ENCODE measurements around the gene TCF4. TPM values are rescaled to one million over a fixed set of nuclear protein-coding genes. Genes with fewer than 3 reads are reported as not detected.

The TCF4 gene
- total and polyA plus RNA-seq, 2 of the 13 experiments (the other 11 are each of a cell fraction or from before 2014, with no cell fraction given), result not detected

DNA sequence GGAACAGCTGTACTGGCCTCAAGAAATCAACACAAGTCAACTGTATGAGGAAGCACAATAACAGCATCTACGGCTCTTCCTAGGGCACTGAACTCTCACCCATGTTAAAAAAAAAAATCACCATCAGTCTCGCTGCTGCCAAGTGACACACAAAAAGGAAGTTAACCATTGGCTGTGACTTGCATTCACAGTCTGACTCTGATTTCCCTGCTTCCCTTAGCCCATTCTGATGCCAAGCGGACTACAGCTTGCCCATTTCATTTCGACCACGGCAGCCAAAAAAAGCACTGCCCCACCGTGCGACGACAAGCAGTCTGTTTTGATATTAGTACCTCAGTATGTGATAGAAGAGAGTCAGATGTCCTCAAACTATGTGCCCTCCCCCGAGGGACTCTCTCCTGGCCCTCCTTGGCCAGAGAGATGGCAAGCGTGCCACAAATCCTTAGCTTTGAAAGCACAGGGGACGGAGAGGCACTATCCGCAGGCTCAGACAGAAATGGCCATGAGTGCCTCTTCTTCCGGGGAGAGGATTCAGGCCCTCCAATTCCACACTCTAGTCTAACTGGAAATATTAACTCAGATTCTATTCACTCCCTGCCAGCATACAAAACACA lies 250.0 kb downstream of the TCF4 start:
- DNase-seq (ENCODE audit: low spot score), result no peak
- TF ChIP-seq NR1H2 (CRISPR knock-in tag; IDR thresholded peaks at IDR 0.05; ENCODE audit: borderline replicate concordance, low read depth) (no peak), ZNF124 (CRISPR knock-in tag; IDR thresholded peaks at IDR 0.05) (no peak), PHF8 (CRISPR knock-in tag; IDR thresholded peaks at IDR 0.05) (no peak), RCOR2 (CRISPR knock-in tag; IDR thresholded peaks at IDR 0.05) (no peak), ISX (CRISPR knock-in tag; conservative IDR thresholded peaks at IDR 0.05) (no peak), U2AF1 (optimal IDR thresholded peaks at IDR 0.05; ENCODE audit: low read depth, low read length) (no peak)
- TF ChIP-seq, protein P1, sequence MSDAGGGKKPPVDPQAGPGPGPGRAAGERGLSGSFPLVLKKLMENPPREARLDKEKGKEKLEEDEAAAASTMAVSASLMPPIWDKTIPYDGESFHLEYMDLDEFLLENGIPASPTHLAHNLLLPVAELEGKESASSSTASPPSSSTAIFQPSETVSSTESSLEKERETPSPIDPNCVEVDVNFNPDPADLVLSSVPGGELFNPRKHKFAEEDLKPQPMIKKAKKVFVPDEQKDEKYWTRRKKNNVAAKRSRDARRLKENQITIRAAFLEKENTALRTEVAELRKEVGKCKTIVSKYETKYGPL (CRISPR knock-in tag; IDR thresholded peaks at IDR 0.05), result no peak
- TF ChIP-seq, protein P2, sequence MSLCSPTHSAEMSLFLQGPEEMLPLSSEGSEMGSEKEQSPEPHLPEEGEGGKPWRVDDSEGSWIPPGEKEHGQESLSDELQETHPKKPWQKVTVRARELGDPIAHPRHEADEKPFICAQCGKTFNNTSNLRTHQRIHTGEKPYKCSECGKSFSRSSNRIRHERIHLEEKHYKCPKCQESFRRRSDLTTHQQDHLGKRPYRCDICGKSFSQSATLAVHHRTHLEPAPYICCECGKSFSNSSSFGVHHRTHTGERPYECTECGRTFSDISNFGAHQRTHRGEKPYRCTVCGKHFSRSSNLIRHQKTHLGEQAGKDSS (CRISPR knock-in tag; IDR thresholded peaks at IDR 0.05; ENCODE audit: borderline replicate concordance, low read depth), result no peak
- no TSS peak for BruUV-seq (replicated peaks)
- 44% methylated on average over 7 of the region's 13 CpGs for WGBS (ENCODE audit: low lambda C conversion rate)
- no peak overlapping the region for H2AFZ ChIP-seq (ENCODE audit: low read length)
- no peak for ATAC-seq
- intact Hi-C loops (cut with micrococcal nuclease; ENCODE audit: unreplicated experiment) (no loop called here), in situ Hi-C loops (cut with HindIII; ENCODE audit: extremely low pct_ligation_motif_present, low pct_unique_long_range_greater_than_20kb) (no loop called here)
- no peaks in the 10 kb centered on the region for H3K27me3 ChIP-seq (ENCODE audit: control insufficient read depth in 1 of 2, insufficient read depth in 2 of 2, low read length in 2 of 2)
- H3K9me3 ChIP-seq (ENCODE audit: low read length), result no peaks in the 10 kb centered on the region
- CTCF ChIA-PET (ENCODE audit: low intra/inter-chr PET ratio, low total read pairs), result no interaction called here
- no peak overlapping the region for H3K27ac ChIP-seq (ENCODE audit: extremely low read length, insufficient read depth, low read length)
- no peaks in the 10 kb centered on the region for H3K79me2 ChIP-seq (ENCODE audit: insufficient read depth, low read length)
- no peak overlapping the region for H3K4me3 ChIP-seq (replicated peaks in 1 of 3; ENCODE audit: insufficient read depth in 1 of 3, low read depth in 2 of 3, low read length in 3 of 3)
- no peak for FAIRE-seq
- no peak overlapping the region for H3K4me2 ChIP-seq (ENCODE audit: low read depth, low read length)
- H3K36me3 ChIP-seq (replicated peaks in 1 of 2; ENCODE audit: control insufficient read depth in 1 of 2, insufficient read depth in 2 of 2, low read length in 2 of 2), result no peaks in the 10 kb centered on the region
- POLR2A ChIA-PET, result no interaction called here
- no peaks in the 10 kb centered on the region for H3K4me1 ChIP-seq (ENCODE audit: insufficient read depth, low read length)
- no peaks in the 10 kb centered on the region for H4K20me1 ChIP-seq (ENCODE audit: insufficient read depth, low read length)
- no peak overlapping the region for H3K9ac ChIP-seq (ENCODE audit: insufficient read depth, low read depth, low read length)

Data from HepG2 (cell line).